Mesenteric fat pad (tissue), 1 donor: ENCODE measurements around the gene TARS1. TPM values are rescaled to one million over a fixed set of nuclear protein-coding genes. Genes with fewer than 3 reads are reported as not detected.
"Not testable (repeated sequence)": the region's sequence is repeated elsewhere in the genome, so short reads cannot be mapped to it uniquely, and the experiment has no call there.

ENCODE experiments used
- DNase-seq: peaks from one replicate; pipeline ENCODE4 v3.0.0-alpha.2; 2020; ENCODE audit warnings: low spot score
- total RNA-seq: library from RNA; stranded (reverse); fragmentation: NEBNext Ultra II Directional; extraction: Animal tissue kit (Norgen Biotek cat#: 25700); gene quantifications from one replicate; pipeline ENCODE4 v1.2.1, GENCODE V29; 2021
- donor health status: DM: yes; HTN: yes; CAD: no.

The TARS1 gene
- total RNA-seq, 1 donor from 2014 or later, result 128 TPM

- DNase-seq, result no peak
These were observed 41.6 kb downstream of the TARS1 start for GRCh38 chr5:33482335-33482734.

- no peak for DNase-seq
These were observed 46.5 kb downstream of the TARS1 start for GRCh38 chr5:33487236-33487635.

DNA sequence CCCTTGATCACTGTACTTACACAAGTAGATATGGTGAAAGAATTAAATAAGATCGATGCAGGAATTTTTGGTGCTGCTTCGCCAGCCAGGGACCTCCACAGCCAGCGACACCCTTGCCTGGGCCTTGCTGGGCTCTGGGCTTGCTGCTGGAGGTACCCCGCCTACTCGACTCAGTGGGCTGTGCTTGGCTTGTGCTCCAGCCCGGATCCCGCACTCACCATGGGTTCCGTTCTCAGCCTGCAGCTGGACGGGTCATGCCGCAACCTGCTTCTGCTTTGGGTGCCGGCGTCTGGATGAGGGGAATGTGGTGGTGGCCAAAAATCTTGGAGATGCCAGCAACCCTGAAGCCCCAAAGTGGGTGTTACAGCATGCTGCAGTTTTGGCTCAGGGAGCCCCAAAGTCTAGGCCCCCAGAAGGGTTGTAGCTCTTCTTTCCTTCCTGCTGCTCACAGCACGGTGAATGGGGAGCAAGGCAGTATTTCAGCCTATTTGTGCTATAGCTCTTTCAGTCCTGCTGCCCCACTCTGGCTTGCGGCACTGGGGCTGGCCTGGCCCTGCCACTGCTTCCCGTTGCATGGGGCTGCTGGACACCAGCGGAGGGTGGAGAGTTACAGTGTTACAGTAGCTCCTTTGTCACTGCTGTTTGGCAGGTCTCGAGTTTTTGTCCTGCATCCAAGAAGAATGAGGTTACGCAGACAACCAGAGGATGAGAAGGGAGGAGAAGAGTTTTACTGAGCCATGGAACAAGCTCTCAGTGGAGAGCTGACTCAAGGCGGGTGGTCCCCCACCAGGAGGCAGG lies 48.0 kb downstream of the TARS1 start:
- no peak for DNase-seq

GRCh38 chr5:33489481-33490067 lies 48.8 kb downstream of the TARS1 start:
- DNase-seq, result no peak

GRCh38 chr5:33490071-33490665 lies 49.4 kb downstream of the TARS1 start:
- no peak for DNase-seq

GRCh38 chr5:33491941-33492340 lies 51.2 kb downstream of the TARS1 start:
- no peak for DNase-seq

GRCh38 chr5:33494466-33494865 lies 53.7 kb downstream of the TARS1 start:
- no peak for DNase-seq

- no peak for DNase-seq
These were observed 60.5 kb downstream of the TARS1 start for GRCh38 chr5:33501260-33501659.

- DNase-seq, result no peak
These were observed 61.1 kb downstream of the TARS1 start for GRCh38 chr5:33501899-33502298.

- no peak for DNase-seq
These were observed 63.8 kb downstream of the TARS1 start for GRCh38 chr5:33504570-33504969.

GRCh38 chr5:33507426-33507825 lies 66.7 kb downstream of the TARS1 start:
- DNase-seq, result no peak

DNA sequence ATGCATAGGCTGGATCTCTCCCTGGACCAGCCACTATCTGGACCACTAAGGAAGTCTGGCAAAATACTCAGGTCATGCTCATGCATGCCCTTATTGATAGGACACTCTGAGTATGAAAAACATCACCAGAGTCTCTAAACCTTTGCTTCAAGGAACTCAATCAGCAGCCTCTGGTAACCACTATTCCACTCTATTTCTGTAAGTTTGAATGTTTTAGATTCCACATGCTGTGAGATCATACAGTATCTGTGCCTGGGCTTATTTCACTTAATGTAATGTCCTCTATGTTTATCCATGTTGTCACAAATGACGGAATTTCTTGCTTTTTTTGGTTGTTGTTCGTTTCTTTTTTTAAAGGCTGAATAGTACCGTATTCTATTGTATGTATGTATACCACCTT lies 68.3 kb downstream of the TARS1 start:
- no peak for DNase-seq

DNA sequence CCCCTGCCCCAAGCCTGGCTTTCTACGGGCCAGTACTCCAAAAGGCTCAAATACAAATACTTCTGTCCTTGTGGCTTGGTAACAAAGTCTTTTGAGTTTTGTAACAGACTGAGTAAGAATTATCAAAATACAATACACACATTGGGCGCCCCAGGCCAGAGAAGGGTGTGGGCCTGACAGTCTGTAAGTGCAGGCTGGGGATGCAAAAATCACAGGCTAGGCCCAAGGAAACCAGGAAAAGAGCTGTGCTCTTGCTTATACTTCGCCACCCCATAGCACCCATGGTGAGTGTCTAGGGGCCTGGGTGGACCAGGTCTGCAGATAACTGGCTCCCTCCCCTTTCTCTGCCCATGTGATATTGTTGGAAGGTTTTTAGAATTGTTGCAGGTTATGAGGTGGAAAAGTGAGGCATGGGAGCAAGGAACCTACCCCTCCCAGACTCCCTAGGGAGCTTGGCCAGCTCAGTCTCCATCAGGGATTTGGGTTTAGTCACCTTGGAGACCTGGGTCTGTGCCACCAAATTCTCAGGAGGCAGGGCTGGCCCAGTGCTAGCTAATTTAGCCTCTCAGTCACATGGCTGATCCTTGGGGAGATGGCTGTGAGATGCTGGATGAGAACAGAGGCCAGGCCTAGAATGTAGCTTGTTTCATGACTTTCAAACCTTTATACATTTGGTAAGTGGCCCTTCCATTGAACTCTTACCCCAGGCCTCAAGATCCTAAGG lies 72.9 kb downstream of the TARS1 start:
- DNase-seq, result no peak

GRCh38 chr5:33515366-33515765 lies 74.6 kb downstream of the TARS1 start:
- DNase-seq, result not testable (repeated sequence)

- no peak for DNase-seq
These were observed 75.7 kb downstream of the TARS1 start for GRCh38 chr5:33516421-33516820.
